Upper lobe of left lung (tissue), 6 donors: Measurements from ENCODE around the gene COL27A1. TPM values are rescaled to one million over a fixed set of nuclear protein-coding genes. Genes with fewer than 3 reads are reported as not detected.

Experiments used
- ATAC-seq, 2 donors: fragments of 200-7000 bp; cut with Tn5 transposase; one replicate each; pipeline ENCODE4 v1.9.1; 2022; ENCODE audit warnings: mild to moderate bottlenecking in 2 of 2, moderate library complexity in 2 of 2; ENCODE audit not compliant: low FRiP score in 2 of 2
- DNase-seq, 2 donors: peaks; one replicate each; pipeline ENCODE4 v3.0.0-alpha.2; 2019 to 2020
- H3K27ac ChIP-seq, 4 donors: fragments of 200-600 bp; sonication (generic); one replicate each; pipeline ENCODE4 v1.5.1; 2016 to 2019
- H3K27me3 ChIP-seq, 4 donors: fragments of 200-600 bp; sonication (generic); one replicate each; pipeline ENCODE4 v1.5.1; 2017 to 2019
- H3K36me3 ChIP-seq, 4 donors: fragments of 200-600 bp; sonication (generic); one replicate each; pipeline ENCODE4 v1.5.1; 2016 to 2019
- H3K4me1 ChIP-seq, 4 donors: fragments of 200-600 bp; sonication (generic); one replicate each; pipeline ENCODE4 v1.5.1; 2018 to 2019
- H3K4me3 ChIP-seq, 4 donors: fragments of 200-600 bp; sonication (generic); one replicate each; pipeline ENCODE4 v1.5.1; 2017 to 2019; ENCODE audit warnings: mild to moderate bottlenecking in 2 of 4, moderate library complexity in 1 of 4
- H3K9me3 ChIP-seq, 4 donors: fragments of 200-600 bp; sonication (generic); one replicate each; pipeline ENCODE4 v1.5.1; 2018 to 2019
- EP300 ChIP-seq, 4 donors: sonication (generic); formaldehyde crosslinking; IDR thresholded peaks; one replicate each; pipeline ENCODE4 v1.5.1; 2017; ENCODE audit warnings: antibody characterized with exemption in 4 of 4, control low read depth in 2 of 4
- POLR2A ChIP-seq, 4 donors: fragments of 450-650 bp; IDR thresholded peaks; one replicate each; pipeline ENCODE4 v1.5.1; 2016 to 2017; ENCODE audit warnings: antibody characterized with exemption in 4 of 4, mild to moderate bottlenecking in 2 of 4
- POLR2AphosphoS5 ChIP-seq, 2 donors: sonication (generic); formaldehyde crosslinking; IDR thresholded peaks; one replicate each; pipeline ENCODE4 v1.5.1; 2017; ENCODE audit warnings: antibody characterized with exemption in 2 of 2
- whole genome bisulfite sequencing, 2 donors: methylation state at CpG; one replicate each; pipeline ENCODE4 v1.1.5; 2017 to 2018; 5-methylcytosine and 5-hydroxymethylcytosine counted together
- total RNA-seq, 6 donors: library from RNA; depleted of rRNA in 4 of 6; stranded (reverse); fragments of >200 nt in 4 of 6; gene quantifications; one replicate each; pipeline versions ENCODE4 v1.1.0 to v1.2.1, GENCODE V29; 2016 to 2021
- TF ChIP-seq, protein P1 (sequence below), 6 experiments: fragments of 450-650 bp in 4 of 6; fragments of 200-600 bp in 2 of 6; sonication (generic) in 2 of 6; IDR thresholded peaks; one replicate each; pipeline ENCODE4 v1.5.1; 2016 to 2019; ENCODE audit warnings: antibody characterized with exemption in 6 of 6
- donor health status: DM: no; HTN: no; CAD: no; lungs with moderate emphysema.
- donor health status: DM: no; HTN: yes; CAD: no; lungs with severe emphysema.

The COL27A1 gene
- total RNA-seq, 6 donors from 2014 or later: 4.0 to 55.5 (median 9.2) TPM

DNA sequence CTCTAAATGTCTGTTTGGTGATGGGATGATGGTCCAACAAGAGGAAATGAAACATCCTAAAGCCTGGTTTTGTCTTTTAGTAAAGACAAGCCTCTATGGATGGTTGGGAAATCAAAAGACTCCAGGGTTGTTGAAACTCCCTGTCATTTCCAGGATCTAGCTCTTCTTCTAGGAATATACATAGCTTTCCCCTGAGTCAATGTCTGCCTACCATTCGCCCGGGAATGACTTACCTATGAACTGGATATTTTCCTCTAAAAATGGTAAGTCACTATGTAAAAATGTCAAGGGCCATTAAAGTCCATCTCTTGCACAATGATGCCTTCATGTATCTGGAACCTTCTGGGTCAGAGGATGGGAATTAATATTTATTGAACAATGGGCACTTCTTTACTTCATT is 45.2 kb upstream of the COL27A1 start:
- 55 to 74% methylated on average over 2 of the region's 2 CpGs for WGBS, 2 donors
- peaks cover 3 to 12% (median 5%) of the 10 kb centered on the region in 4 donors for H3K4me1 ChIP-seq
- H3K27me3 ChIP-seq: no peaks in the 10 kb centered on the region
- H3K27ac ChIP-seq: no peak overlapping the region
- ATAC-seq (no peak), DNase-seq (no peak)
- TF ChIP-seq EP300 (IDR thresholded peaks at IDR 0.05) (no peak), POLR2A (IDR thresholded peaks at IDR 0.05) (no peak), POLR2AphosphoS5 (IDR thresholded peaks at IDR 0.05) (no peak)
- TF ChIP-seq, protein P1, sequence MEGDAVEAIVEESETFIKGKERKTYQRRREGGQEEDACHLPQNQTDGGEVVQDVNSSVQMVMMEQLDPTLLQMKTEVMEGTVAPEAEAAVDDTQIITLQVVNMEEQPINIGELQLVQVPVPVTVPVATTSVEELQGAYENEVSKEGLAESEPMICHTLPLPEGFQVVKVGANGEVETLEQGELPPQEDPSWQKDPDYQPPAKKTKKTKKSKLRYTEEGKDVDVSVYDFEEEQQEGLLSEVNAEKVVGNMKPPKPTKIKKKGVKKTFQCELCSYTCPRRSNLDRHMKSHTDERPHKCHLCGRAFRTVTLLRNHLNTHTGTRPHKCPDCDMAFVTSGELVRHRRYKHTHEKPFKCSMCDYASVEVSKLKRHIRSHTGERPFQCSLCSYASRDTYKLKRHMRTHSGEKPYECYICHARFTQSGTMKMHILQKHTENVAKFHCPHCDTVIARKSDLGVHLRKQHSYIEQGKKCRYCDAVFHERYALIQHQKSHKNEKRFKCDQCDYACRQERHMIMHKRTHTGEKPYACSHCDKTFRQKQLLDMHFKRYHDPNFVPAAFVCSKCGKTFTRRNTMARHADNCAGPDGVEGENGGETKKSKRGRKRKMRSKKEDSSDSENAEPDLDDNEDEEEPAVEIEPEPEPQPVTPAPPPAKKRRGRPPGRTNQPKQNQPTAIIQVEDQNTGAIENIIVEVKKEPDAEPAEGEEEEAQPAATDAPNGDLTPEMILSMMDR (IDR thresholded peaks at IDR 0.05): no peak
- no peaks in the 10 kb centered on the region for H3K9me3 ChIP-seq
- H3K4me3 ChIP-seq: no peak overlapping the region
- H3K36me3 ChIP-seq: no peaks in the 10 kb centered on the region

DNA sequence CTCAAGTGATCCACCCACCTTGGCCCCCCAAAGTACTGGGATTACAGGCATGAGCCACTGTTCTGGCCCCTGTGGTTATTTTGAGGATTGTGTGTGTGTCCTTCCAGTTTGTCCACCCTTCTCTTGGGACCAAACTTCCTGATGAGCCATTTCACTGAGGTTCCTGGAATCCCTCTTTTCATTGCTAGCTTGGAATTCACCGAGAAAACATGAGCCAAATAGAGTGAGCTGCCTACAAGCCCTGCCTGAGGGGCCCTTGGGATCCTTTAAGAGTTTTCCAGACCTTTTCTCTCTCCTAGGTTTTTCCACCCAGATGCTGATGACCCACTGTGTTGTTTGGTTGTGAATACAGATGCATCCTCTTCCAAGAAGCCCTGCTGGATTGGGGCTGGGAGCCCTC is 43.0 kb upstream of the COL27A1 start:
- ATAC-seq (no peak), DNase-seq (no peak)
- TF ChIP-seq POLR2A (IDR thresholded peaks at IDR 0.05): no peak
- no peak for TF ChIP-seq POLR2AphosphoS5 (IDR thresholded peaks at IDR 0.05)
- no peak for TF ChIP-seq EP300 (IDR thresholded peaks at IDR 0.05)
- TF ChIP-seq, protein P1 (IDR thresholded peaks at IDR 0.05): no peak
- Histone ChIP-seq H3K9me3 (no peaks in the 10 kb centered on the region), H3K36me3 (no peaks in the 10 kb centered on the region), H3K4me3 (no peak overlapping the region), H3K27me3 (no peaks in the 10 kb centered on the region), H3K27ac (no peak overlapping the region), H3K4me1 (peaks cover 3 to 20% (median 5%) of the 10 kb centered on the region in 4 donors)
- 64 to 67% methylated on average over 1 of the region's 1 CpG for WGBS, 2 donors

DNA sequence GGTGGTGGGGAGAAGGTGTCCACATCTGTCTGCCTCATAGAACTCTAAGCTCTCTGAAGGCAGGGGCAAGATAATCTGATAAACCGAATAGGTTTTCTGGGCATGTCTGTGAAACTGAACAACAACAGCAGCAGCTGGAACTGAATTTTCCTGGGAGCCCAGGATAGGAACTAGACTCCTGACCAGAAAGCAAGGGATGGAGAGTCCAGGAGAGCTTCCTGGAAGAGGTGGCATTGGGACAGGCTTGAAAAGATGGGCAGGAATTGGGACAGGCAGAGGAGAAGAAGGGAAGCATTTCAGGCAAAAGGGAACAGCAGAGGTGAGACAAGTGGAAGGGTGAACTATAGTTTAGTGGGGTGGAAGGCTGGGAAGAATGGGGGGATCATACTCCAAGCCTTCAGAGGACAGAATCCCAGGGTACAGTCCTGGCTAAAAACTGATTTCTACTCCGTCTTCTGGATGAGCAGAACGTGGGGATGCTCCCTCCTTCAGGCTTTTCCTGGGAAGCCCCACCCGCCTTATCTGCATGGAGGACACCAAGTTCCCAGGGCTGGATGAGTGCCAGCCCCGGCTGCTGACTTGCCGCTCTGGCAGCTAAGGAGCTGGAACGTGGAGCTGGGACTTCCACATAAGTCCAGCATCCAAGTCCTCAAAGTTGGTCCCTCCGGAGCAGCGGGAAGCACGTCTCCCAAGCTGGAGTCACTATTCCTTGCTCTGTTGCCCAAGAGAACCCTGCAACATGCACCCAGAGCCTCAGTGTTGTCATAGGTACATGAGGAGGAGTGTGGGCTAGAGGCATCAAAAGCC is 42.4 kb upstream of the COL27A1 start:
- Histone ChIP-seq H3K27ac (no peak overlapping the region), H3K9me3 (no peaks in the 10 kb centered on the region), H3K4me3 (no peak overlapping the region), H3K36me3 (no peaks in the 10 kb centered on the region), H3K4me1 (peaks cover 3 to 25% (median 5%) of the 10 kb centered on the region in 4 donors), H3K27me3 (no peaks in the 10 kb centered on the region)
- WGBS, 2 donors: 23 to 37% methylated on average over 9 to 10 of the region's 10 CpGs
- TF ChIP-seq, protein P1 (IDR thresholded peaks at IDR 0.05): no peak
- no peak for TF ChIP-seq EP300 (IDR thresholded peaks at IDR 0.05)
- no peak for TF ChIP-seq POLR2A (IDR thresholded peaks at IDR 0.05)
- TF ChIP-seq POLR2AphosphoS5 (IDR thresholded peaks at IDR 0.05): peak in 1 of 2 donors; percentile 30
- DNase-seq: peak; percentile 70 to 76
- ATAC-seq: peak in 1 of 2 donors; percentile 72

DNA sequence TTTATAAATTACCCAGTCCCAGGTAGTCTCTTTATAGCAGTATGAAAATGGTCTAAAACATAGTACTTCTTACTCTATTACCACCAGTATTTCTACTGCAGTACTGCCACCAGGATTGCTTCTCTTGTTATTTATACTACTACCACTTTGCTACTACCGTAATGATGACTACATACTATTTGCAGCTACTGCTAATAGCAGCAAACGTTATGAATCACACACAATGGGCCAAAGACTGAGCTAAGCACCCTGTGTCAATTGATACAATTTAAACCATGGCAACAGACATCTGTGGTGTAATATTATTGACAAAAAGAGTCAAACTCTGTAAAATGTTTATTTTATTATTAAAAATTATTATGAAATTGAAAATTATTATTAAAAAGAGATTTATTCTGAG is 41.0 kb upstream of the COL27A1 start:
- Histone ChIP-seq H3K27ac (no peak overlapping the region), H3K27me3 (no peaks in the 10 kb centered on the region), H3K9me3 (no peaks in the 10 kb centered on the region), H3K4me3 (no peak overlapping the region), H3K36me3 (no peaks in the 10 kb centered on the region), H3K4me1 (peaks cover 4 to 33% (median 7%) of the 10 kb centered on the region in 4 donors)
- DNase-seq: no peak
- 49 to 59% methylated on average over 2 of the region's 2 CpGs for WGBS, 2 donors
- ATAC-seq: no peak
- TF ChIP-seq POLR2A (IDR thresholded peaks at IDR 0.05): no peak
- TF ChIP-seq POLR2AphosphoS5 (IDR thresholded peaks at IDR 0.05): no peak
- TF ChIP-seq, protein P1 (IDR thresholded peaks at IDR 0.05): no peak
- TF ChIP-seq EP300 (IDR thresholded peaks at IDR 0.05): no peak
